Hair follicle dermal papilla cell (primary cell): ENCODE results near the gene BLTP1. TPM values are rescaled to one million over a fixed set of nuclear protein-coding genes. Genes with fewer than 3 reads are reported as not detected.

ENCODE experiments used
- total RNA-seq: library from RNA; depleted of rRNA; stranded (reverse); fragments of >200 nt; gene quantifications from 2 replicates; pipeline ENCODE4 v1.2.3, GENCODE V29; 2012

The BLTP1 gene
- total RNA-seq, result 109 and 171 TPM in 2 replicates

DNA sequence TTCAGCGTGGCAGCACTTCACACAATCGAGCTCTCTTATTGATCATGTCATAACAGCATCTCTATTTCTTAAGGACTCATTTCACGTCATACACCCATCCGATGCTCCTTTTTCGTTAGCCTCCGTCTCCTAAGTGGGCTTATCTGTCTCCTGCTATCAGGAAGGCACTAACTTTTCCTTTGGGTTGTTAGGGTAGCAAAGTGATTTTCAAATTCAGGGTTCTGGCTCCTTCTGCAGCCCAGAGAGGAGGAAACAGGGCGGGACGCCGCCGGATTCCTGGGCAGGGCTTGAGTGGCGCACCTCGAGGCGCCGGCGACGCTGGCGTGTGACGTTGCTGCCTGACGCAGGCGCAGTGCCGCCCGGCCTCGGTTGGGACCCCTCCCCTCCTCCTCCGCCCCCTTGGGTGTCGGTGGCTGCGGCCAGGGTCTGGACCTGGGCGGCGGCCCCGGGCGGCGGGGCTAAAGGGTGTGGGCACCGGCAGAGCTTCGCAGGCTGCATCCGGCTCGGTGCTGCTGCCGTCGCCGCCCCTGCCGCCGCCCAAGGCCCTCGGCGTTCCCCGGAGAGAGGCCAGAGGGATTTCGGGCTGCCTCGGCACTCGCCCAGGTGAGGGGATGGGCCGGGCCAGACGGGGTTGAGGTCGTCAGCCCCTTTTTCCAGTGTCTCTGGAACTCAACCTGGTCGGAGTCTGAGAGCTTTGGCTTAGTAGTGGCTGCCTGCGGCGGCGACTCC, at the start of gene BLTP1:
TSS of gene BLTP1 (plus strand) at position 350 of the 729 bp plus-strand sequence. CDS start 18,317 bp downstream, outside the sequence.

Other genes starting within 250 kb of the BLTP1 start
- 2.9 and 7.8 TPM in 2 replicates for gene TRPC3, start 200.3 kb upstream of the BLTP1 start, total RNA-seq
- not detected in 2 replicates for gene ADAD1, start 226.7 kb downstream of the BLTP1 start, total RNA-seq